Adrenal gland (tissue), 12 donors: ENCODE results near the gene SEZ6L2. TPM values are rescaled to one million over a fixed set of nuclear protein-coding genes. Genes with fewer than 3 reads are reported as not detected.
"Not testable (repeated sequence)": the region's sequence is repeated elsewhere in the genome, so short reads cannot be mapped to it uniquely, and the experiment has no call there.

Experiments
- DNase-seq, 7 donors: peaks; one replicate each; pipeline ENCODE4 v3.0.0-alpha.2; 2019 to 2020
- H3K27ac ChIP-seq, 5 donors: fragments of 200-600 bp; sonication (generic) in 4 of 5; 1 replicate in 3 of 5; 2 replicates in 2 of 5; pipeline versions ENCODE4 v1.5.1 to v1.8.0; 2016 to 2020; ENCODE audit warnings: mild to moderate bottlenecking in 1 of 5
- H3K27me3 ChIP-seq: fragments of 200-600 bp; 2 replicates; pipeline ENCODE4 v1.8.0; 2021
- H3K36me3 ChIP-seq, 2 donors: fragments of 200-600 bp; replicated peaks in 1 of 2; 1 replicate in 1 of 2; 2 replicates in 1 of 2; pipeline versions ENCODE4 v1.5.1 to v1.8.0; 2018 to 2022
- H3K4me1 ChIP-seq, 2 donors: fragments of 200-600 bp; replicated peaks in 1 of 2; 1 replicate in 1 of 2; 2 replicates in 1 of 2; pipeline versions ENCODE4 v1.5.1 to v1.8.0; 2018 to 2021
- H3K4me3 ChIP-seq, 4 donors: fragments of 200-600 bp; sonication (generic) in 3 of 4; one replicate each; pipeline ENCODE4 v1.5.1; 2016 to 2018
- H3K9me3 ChIP-seq, 3 donors: fragments of 200-600 bp; sonication (generic) in 1 of 3; replicated peaks in 1 of 3; 1 replicate in 2 of 3; 2 replicates in 1 of 3; pipeline versions ENCODE4 v1.5.1 to v1.8.0; 2016 to 2021
- CTCF ChIP-seq, 6 experiments: fragments of 450-650 bp in 4 of 6; fragments of 200-600 bp in 2 of 6; sonication (generic) in 1 of 6; IDR thresholded peaks; 1 replicate in 5 of 6; 2 replicates in 1 of 6; pipeline versions ENCODE4 v1.5.1 to v1.8.0; 2016 to 2021; ENCODE audit warnings: antibody characterized with exemption in 6 of 6, mild to moderate bottlenecking in 2 of 6, moderate library complexity in 1 of 6
- POLR2A ChIP-seq, 2 donors: fragments of 450-650 bp; IDR thresholded peaks; one replicate each; pipeline ENCODE4 v1.6.1; 2017; ENCODE audit warnings: antibody characterized with exemption in 2 of 2, mild to moderate bottlenecking in 2 of 2, moderate library complexity in 1 of 2
- WGBS, 4 donors: extraction: QIAGEN DNeasy Blood & Tissue Kit in 2 of 4; methylation state at CpG; one replicate each; pipeline versions ENCODE4 v1.1.5 to v1.1.7; 2013 to 2017; 5-methylcytosine and 5-hydroxymethylcytosine counted together
- intact Hi-C, 2 donors: fragments of 100-400 bp; cut with DNase I; formaldehyde crosslinking; loops; one replicate each; pipeline versions ENCODE4 v1.14.1 to v1.15.0; 2022 to 2023
- polyA plus RNA-seq, 3 donors: library from polyadenylated mRNA; stranded (reverse); fragments of 200-250 nt in 2 of 3; fragments of 350-450 nt in 1 of 3; fragmentation: Illumina TruSeq in 1 of 3; extraction: RNeasy Lipid Tissue Mini Kit (QIAGEN cat#74804) in 1 of 3; gene quantifications; one replicate each; pipeline ENCODE4 v1.2.3, GENCODE V29; 2013 to 2014
- total RNA-seq, 9 donors: library from RNA; depleted of rRNA in 4 of 9; stranded (reverse); fragments of >200 nt in 4 of 9; fragments of 120-200 nt in 1 of 9; fragmentation: NEBNext Ultra II Directional in 1 of 9; extraction: Animal tissue kit (Norgen Biotek cat#: 25700) in 1 of 9; gene quantifications; one replicate each; pipeline versions ENCODE4 v1.1.0 to v1.2.4, GENCODE V29; 2013 to 2023
- donor health status: healthy with polysubstance abuse.
- donor health status: Bipolar disorder and iron deficiency.
- donor health status: DM: yes; HTN: yes; CAD: no.
- donor health status: DM: no; HTN: no; CAD: no.
- donor health status: DM: no; HTN: no; CAD: no.
- donor health status: DM: yes; HTN: yes; CAD: no.

SEZ6L2 gene
- total and polyA plus RNA-seq, 12 donors: 7.5 to 302 (median 36.2) TPM

DNA sequence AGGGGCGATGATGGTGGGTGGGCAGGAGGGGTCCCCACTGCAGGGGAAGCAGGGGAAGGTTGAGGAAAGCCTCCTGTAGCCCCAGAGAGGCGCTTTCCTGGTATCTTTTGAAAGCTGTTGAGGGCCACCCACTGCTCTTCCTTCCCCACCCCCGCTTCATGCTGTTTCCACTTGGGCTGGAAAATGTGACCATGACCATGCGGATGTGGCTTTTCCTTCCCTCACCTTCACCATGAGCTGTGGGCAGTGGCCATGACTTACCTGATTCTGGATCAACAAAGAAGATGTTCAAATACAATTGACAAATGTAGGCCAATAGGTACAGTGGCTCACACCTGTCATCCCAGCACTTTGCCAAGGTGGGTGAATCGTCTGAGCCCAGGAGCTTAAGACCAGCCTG is 65.3 kb downstream of the SEZ6L2 start:
- no peaks in the 10 kb centered on the region for H3K27me3 ChIP-seq
- H3K9me3 ChIP-seq: no peaks in the 10 kb centered on the region
- no peak for DNase-seq
- TF ChIP-seq CTCF (IDR thresholded peaks at IDR 0.05): no peak
- no peak for TF ChIP-seq POLR2A (IDR thresholded peaks at IDR 0.05)
- WGBS, 4 donors: 90 to 94% (median 91%) methylated on average over 3 to 5 of the region's 5 CpGs
- H3K4me3 ChIP-seq: no peak overlapping the region
- peak overlapping the region in 1 of 5 donors; percentile 30 for H3K27ac ChIP-seq
- intact Hi-C loops: no loop called here
- H3K4me1 ChIP-seq: peaks cover 0 to 28% of the 10 kb centered on the region in 2 donors
- H3K36me3 ChIP-seq: peaks cover 0 to 95% of the 10 kb centered on the region in 2 donors

DNA sequence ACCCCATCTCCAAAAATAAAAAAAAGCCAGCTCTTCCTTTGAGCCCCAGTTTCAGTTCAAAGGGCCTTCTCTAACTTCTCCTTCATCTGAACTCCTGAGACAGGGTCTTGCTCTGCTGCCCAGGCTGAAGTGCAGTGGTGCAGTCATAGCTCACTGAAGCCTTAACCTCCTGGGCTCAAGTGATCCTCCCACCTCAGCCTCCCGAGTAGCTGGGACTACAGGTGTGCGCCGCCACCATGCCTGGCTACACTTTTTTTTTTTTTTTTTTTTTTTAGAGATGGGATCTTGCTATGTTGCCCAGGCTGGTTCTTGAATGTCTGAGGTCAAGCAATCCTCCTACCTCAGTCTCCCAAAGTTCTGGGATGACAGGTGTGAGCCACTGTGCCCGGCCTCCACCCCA is 66.1 kb downstream of the SEZ6L2 start:
- Histone ChIP-seq H3K36me3 (peaks cover 0 to 86% of the 10 kb centered on the region in 2 donors), H3K4me1 (peaks cover 0 to 29% of the 10 kb centered on the region in 2 donors)
- H3K27me3 ChIP-seq, H3K9me3 ChIP-seq, intact Hi-C loops, DNase-seq, H3K27ac ChIP-seq, H3K4me3 ChIP-seq: not testable (repeated sequence)
- WGBS, 4 donors: 91 to 99% (median 97%) methylated on average over 4 of the region's 4 CpGs

- no peak overlapping the region for H3K4me3 ChIP-seq
- peaks cover 12 to 46% of the 10 kb centered on the region in 2 donors for H3K4me1 ChIP-seq
- no peaks in the 10 kb centered on the region for H3K27me3 ChIP-seq
- H3K27ac ChIP-seq: peak overlapping the region in 3 of 5 donors; percentile 9 to 93 (median 30)
- no peaks in the 10 kb centered on the region for H3K9me3 ChIP-seq
- DNase-seq: peak in 5 of 7 donors; percentile 51 to 74 (median 63)
- peaks cover 0 to 69% of the 10 kb centered on the region in 2 donors for H3K36me3 ChIP-seq
- intact Hi-C loops: no loop called here
- TF ChIP-seq POLR2A (IDR thresholded peaks at IDR 0.05) (no peak), CTCF (IDR thresholded peaks at IDR 0.05) (no peak)
- 34 to 64% (median 51%) methylated on average over 2 of the region's 2 CpGs for WGBS, 4 donors
Measured at GRCh38 chr16:29831490-29831889, 67.9 kb downstream of the SEZ6L2 start.

- peak overlapping the region in 2 of 5 donors; percentile 9 to 93 for H3K27ac ChIP-seq
- DNase-seq: no peak
- no peaks in the 10 kb centered on the region for H3K9me3 ChIP-seq
- no peak for TF ChIP-seq POLR2A (IDR thresholded peaks at IDR 0.05)
- no peak for TF ChIP-seq CTCF (IDR thresholded peaks at IDR 0.05)
- peaks cover 0 to 62% of the 10 kb centered on the region in 2 donors for H3K36me3 ChIP-seq
- no peaks in the 10 kb centered on the region for H3K27me3 ChIP-seq
- no peak overlapping the region for H3K4me3 ChIP-seq
- peaks cover 20 to 53% of the 10 kb centered on the region in 2 donors for H3K4me1 ChIP-seq
- intact Hi-C loops: no loop called here
- WGBS, 4 donors: 90 to 95% (median 94%) methylated on average over 7 to 11 of the region's 11 CpGs
Measured at GRCh38 chr16:29830774-29831173, 68.6 kb downstream of the SEZ6L2 start.

GRCh38 chr16:29826342-29826695 is 73.0 kb downstream of the SEZ6L2 start:
- intact Hi-C loops: no loop called here
- peak overlapping the region in 1 of 4 donors; percentile 33 for H3K4me3 ChIP-seq
- H3K9me3 ChIP-seq: no peaks in the 10 kb centered on the region
- TF ChIP-seq CTCF (IDR thresholded peaks at IDR 0.05): no peak
- no peak for TF ChIP-seq POLR2A (IDR thresholded peaks at IDR 0.05)
- peaks cover 0 to 17% of the 10 kb centered on the region in 2 donors for H3K36me3 ChIP-seq
- no peaks in the 10 kb centered on the region for H3K27me3 ChIP-seq
- DNase-seq: peak in 4 of 7 donors; percentile 42 to 67 (median 55)
- WGBS, 4 donors: 45 to 58% (median 49%) methylated on average over 5 to 8 of the region's 8 CpGs
- peaks cover 61 to 93% of the 10 kb centered on the region in 2 donors for H3K4me1 ChIP-seq
- peak overlapping the region; percentile 86 to 97 (median 93) for H3K27ac ChIP-seq
